ENCODE results near the gene BPIFB3.

GRCh38 chr20:33016581-33017109 is 37.1 kb upstream of the BPIFB3 start:
- no peak for TF ChIP-seq POLR2A (IDR thresholded peaks at IDR 0.05; ENCODE audit: low read depth, low read length)
- no peak for TF ChIP-seq POLR2AphosphoS5 (IDR thresholded peaks at IDR 0.05; ENCODE audit: low read depth, low read length)
